GM20431 (cell line): Measurements from ENCODE around the gene MET.

ENCODE experiments used
- in situ Hi-C: fragments of 300-500 bp; cut with MseI, MboI; formaldehyde crosslinking; loops from one replicate; pipeline ENCODE4 v1.15.0; 2020; ENCODE audit warnings: low sequenced_read_pairs; ENCODE audit not compliant: unreplicated experiment

Gene MET

GRCh38 chr7:116799916-116800315 is 127.9 kb downstream of the MET start:
- in situ Hi-C loops, result loop anchor here (25.0 kb wide), 1 partner anchor 538 kb away; no protein-coding TSS in a partner anchor

DNA sequence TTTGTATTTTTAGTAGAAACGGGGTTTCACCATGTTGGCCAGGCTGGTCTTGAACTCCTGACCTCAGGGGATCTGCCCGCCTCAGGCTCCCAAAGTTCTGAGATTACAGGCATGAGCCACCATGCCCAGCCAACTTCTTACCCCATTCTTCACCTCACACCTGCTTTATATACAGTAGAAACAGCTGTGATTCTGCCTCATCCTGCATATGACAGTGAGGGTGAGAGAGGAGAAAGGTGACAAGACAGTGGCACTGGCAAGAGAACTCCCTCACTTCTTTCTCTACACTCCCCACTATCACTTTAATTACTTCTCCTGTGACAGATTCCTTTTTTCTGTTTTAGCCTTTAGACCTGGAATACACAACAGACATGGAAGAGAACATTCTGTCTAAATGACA is 128.6 kb downstream of the MET start:
- in situ Hi-C loops, result loop anchor here (25.0 kb wide), 1 partner anchor 538 kb away; no protein-coding TSS in a partner anchor

GRCh38 chr7:116801092-116801710 is 129.2 kb downstream of the MET start:
- in situ Hi-C loops, result loop anchor here (25.0 kb wide), 1 partner anchor 539 kb away; no protein-coding TSS in a partner anchor

DNA sequence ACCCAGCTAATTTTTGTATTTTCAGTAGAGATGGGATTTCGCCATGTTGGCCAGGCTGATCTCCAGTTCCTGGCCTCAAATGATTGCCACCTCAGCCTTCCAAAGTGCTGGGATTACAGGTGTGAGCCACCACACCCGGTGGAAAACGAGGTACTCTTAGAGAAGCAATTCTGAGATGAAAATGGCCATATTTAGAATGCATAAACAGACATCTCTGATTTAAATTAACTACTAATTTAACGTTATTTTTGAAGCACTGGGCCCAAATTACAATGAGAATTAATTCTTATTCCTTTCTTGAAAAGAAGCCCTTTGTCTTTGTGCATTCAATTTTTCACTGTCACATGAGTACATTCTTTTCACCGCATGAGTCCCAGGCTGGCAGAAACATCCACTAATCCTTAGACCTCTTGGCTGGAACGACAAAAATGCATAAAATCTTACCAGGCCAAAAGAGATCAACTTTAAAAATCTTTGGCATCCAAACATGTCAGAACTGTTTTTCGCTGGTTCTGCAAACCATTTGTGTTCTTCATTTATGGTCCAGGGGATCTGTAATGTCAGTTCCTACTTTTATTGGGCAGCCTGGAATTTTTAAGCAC is 130.2 kb downstream of the MET start:
- in situ Hi-C loops, result loop anchor here (25.0 kb wide), 1 partner anchor 540 kb away; no protein-coding TSS in a partner anchor

DNA sequence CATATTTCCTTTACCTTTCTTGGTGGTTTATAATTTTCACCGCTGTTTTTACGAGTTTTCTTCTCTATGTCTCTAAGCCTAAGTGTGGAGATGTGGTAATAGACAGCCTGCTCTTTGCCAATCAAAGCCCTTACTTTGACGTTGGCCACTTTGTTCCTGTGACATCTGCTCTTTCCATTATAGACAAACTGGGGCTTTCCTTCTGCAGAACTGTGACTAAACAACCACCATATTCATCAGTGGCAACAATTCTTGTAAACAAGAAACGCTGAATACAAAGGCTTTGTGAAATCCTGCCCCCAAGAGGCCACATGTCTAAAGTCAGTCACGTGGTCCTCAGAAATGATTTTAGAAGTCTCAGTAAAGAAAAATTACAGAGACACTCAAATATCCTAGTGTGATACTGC is 130.8 kb downstream of the MET start:
- in situ Hi-C loops, result loop anchor here (25.0 kb wide), 1 partner anchor 540 kb away; no protein-coding TSS in a partner anchor

DNA sequence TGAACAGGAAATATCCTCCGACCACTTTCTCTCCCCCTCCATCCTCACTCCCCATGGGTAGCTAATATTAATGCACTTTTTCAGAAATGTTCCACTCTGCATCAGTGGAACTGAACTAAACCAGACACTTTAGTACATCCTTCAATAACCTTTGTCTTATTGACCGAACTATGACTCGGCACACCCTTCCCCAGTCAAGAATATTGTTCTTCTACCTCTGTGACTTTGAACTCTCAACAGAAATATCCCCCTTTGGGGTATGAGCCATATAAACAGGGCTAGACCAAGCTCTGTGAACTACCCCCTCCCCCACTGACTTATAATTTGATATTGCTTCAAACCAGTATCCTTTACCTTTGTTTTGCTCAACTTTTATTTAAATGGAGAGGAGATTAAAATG is 132.5 kb downstream of the MET start:
- in situ Hi-C loops, result loop anchor here (25.0 kb wide), 1 partner anchor 542 kb away; no protein-coding TSS in a partner anchor

DNA sequence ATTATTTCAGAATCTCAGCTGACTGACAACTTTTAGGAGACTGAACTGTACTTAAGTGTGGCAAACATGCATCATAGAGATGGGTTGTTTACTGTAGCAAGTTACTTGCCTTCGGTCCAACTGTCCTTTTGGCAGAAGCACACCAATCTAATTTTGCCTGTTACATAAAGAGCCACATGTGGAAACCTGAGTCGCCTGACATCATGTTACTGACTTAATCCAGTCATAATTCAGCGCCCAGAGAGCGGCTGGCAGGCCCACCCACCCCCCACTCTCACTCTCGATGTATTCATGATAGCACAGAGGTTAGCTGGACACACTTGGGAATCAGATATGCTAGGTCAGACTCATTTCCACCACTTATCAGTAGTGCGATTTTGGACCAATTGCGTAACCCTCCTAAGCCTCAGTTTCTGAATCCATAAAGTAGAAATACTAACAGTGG is 133.1 kb downstream of the MET start:
- in situ Hi-C loops, result loop anchor here (25.0 kb wide), 1 partner anchor 543 kb away; no protein-coding TSS in a partner anchor

DNA sequence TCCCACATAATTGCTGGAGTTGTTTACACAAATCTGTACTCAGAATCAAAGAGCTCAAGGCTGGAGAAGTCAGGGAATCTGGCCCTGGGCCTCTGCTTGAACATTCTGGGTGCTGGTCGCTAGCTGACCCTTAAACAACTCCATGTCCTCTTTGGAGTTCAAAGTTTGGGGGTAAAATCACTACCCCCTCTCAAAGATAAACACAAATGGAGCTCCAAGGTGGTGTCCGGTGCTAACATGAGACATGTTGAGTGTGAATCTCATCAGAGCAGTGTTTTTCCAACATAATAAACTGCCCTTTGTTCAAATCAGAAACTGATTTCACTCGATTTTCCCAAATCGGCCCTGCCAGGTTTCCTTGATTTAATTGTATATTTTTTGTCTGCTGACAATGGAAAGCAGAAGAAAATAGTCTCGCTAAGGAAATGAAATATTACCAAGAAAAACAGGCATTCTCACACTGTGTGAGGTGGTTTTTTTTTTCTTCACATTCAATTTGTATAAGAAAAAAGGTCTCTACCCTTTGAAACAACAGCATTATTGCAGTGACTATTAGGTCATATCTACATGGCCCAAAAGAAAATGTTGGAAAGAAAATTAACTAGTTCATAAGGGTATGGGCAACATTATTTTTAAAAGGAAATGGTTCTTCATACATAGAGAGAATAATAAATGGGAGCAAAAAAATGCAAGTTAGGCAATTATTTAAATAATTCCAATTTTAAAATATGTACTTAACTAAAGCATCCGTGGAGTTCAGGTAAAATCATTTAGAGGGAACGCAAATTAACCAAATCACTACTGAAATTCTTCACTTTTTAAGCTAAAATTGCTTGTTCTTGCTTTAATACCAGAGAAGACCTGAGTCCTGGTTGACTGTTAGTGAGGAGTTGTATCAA is 134.3 kb downstream of the MET start:
- in situ Hi-C loops, result loop anchor here (25.0 kb wide), 1 partner anchor 544 kb away; no protein-coding TSS in a partner anchor

- in situ Hi-C loops, result loop anchor here (25.0 kb wide), 1 partner anchor 545 kb away; no protein-coding TSS in a partner anchor
Observed at GRCh38 chr7:116807011-116807560, 135.1 kb downstream of the MET start.

- in situ Hi-C loops, result loop anchor here (10.0 to 25.0 kb wide), 2 partner anchors 215 to 547 kb away; no protein-coding TSS in a partner anchor
Observed at GRCh38 chr7:116809636-116810266, 137.8 kb downstream of the MET start.

DNA sequence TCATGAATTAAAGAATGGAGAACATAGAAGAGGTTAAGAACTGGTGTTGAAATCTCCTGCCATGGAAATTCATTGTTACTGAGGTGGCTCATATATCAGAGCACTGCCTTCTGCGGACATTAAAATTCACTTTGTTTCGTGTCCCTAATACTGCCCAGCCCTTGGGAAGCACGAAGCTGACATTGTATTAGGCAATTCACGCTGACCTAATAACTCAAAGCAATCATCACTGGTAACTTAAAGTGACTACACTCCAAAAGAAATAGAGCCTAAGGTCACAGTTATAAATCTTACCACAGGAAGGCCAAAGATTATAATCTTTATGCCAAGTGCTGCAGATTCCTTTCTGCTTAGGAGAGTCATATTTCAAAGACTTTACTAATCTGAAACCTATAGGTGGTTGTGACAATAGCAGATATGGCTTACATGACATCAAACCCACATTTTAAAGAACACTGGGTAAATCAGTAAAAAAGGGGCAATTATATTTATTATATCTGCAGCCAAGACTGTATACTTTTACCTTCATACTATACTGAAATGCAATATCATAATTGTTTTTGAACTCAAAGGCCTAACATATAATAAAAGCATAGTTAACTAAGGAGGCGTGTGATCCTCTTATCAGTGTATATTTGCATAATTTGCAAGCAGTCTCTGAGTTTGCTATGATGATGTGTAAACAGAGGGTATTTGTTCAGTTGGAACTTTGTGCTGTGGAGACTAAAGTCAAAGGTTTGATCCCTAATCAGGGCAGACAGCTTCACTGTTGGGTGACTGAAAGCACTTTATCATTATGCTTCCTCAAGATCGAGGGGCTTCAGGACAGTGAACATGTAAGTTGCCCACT is 138.5 kb downstream of the MET start:
- in situ Hi-C loops, result loop anchor here (10.0 to 25.0 kb wide), 2 partner anchors 216 to 548 kb away; no protein-coding TSS in a partner anchor

DNA sequence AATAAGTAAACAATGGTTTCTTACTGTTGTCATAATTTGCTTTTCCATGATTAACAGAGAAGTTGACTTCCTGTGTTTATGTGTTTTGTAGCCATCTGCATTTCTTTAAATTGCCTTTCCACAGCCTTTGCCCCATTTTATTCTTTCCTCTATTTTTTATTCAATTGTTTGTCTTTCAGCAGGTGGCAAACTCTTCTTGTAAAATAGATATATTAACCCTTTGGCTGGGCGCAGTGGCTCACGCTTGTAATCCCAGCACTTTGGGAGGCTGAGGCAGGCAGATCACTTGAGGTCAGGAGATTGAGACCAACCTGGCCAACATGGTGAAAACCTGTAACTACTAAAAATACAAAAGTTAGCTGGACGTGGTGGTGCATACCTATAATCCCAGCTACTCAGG is 139.8 kb downstream of the MET start:
- in situ Hi-C loops, result loop anchor here (10.0 to 25.0 kb wide), 2 partner anchors 217 to 549 kb away; no protein-coding TSS in a partner anchor

GRCh38 chr7:116812860-116813259 is 140.9 kb downstream of the MET start:
- in situ Hi-C loops, result loop anchor here (10.0 to 25.0 kb wide), 2 partner anchors 218 to 551 kb away; no protein-coding TSS in a partner anchor

DNA sequence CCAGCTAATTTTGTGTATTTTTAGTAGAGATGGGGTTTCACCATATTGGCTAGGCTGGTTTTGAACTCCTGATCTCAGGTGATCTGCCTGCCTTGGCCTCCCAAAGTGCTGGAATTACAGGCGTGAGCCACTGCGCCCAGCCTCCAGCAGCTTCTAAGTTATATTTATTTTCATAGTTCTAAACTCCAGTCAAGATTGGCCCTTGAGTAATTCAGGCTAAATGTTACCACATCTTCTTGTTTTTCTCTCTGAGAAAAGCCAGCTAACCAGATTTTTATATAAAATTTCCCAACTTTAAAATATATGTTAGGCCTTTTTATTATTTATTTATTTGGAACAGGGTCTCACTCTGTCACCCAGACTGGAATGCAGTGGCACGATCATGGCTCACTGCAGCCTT is 141.4 kb downstream of the MET start:
- in situ Hi-C loops, result loop anchor here (10.0 to 25.0 kb wide), 2 partner anchors 219 to 551 kb away; no protein-coding TSS in a partner anchor

- in situ Hi-C loops, result loop anchor here (10.0 to 25.0 kb wide), 2 partner anchors 220 to 553 kb away; no protein-coding TSS in a partner anchor
Observed at GRCh38 chr7:116815041-116815440, 143.0 kb downstream of the MET start.

DNA sequence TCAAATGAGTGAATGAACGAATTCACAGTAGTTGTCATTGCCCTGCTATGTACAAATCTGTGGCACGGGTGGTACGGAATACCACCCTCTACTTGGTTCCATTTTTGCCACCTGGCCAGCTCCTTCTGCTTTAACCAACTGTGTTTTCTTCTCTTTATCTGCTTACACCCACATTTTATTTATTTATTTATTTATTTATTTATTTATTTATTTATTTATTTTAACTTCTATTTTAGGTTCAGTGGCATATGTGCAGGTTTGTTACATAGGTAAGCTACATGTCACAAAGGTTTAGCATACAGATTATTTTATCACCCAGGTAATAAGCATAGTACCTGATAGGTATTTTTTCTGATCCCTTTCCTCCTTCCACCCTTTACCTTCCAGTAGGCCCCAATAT is 148.2 kb downstream of the MET start:
- in situ Hi-C loops, result loop anchor here (25.0 kb wide), 1 partner anchor 558 kb away; no protein-coding TSS in a partner anchor

DNA sequence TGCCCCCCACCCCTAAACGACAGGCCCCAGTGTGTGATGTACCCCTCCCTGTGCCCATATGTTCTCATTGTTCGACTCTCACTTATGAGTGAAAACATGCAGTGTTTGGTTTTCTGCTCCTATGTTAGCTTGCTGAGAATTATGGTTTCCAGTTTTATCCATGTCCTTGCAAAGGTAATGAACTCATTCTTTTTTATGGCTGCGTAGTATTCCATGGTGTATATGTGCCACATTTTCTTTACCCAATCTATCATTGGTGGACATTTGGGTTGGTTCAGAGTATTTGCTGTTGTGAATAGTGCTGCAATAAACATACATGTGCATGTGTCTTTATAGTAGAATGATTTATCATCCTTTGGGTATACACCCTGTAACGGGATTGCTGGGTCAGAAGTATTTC is 149.7 kb downstream of the MET start:
- in situ Hi-C loops, result loop anchor here (25.0 kb wide), 1 partner anchor 559 kb away; no protein-coding TSS in a partner anchor

DNA sequence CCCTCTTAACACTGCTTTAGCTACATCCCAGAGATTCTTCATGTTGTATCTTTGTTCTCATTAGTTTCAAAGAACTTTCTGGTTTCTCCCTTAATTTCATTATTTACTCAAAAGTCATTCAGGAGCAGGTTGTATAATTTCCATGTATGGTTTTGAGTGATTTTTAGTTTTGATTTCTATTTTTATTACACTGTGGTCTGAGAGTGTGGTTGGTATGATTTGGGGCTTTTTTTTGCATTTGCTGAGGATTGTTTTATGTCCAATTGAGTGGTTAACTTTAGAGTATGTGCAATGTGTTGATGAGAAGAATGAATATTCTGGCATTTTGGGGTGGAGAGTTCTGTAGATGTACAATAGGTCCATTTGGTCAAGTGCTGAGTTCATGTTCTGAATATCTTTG is 152.5 kb downstream of the MET start:
- in situ Hi-C loops, result loop anchor here (25.0 kb wide), 1 partner anchor 562 kb away; no protein-coding TSS in a partner anchor
